ENCODE measurements around the gene DYNLRB2. TPM values are rescaled to one million over a fixed set of nuclear protein-coding genes. Genes with fewer than 3 reads are reported as not detected.

Gene DYNLRB2
- total and polyA plus RNA-seq, 10 of the 15 experiments (the other 5 are each of a cell fraction or from before 2014, with no cell fraction given), result 0.21 to 1.2 (median 0.40) TPM; not detected in 5

- ChIA-PET CTCF (interaction anchor here (0.6 to 1.5 kb wide), 3 partner anchors 8 to 327 kb away, joined by 3 to 4 read pairs (median 3); no protein-coding TSS in a partner anchor), RAD21 (ENCODE audit: unreplicated experiment) (no interaction called here), POLR2A (no interaction called here), SMC1A (ENCODE audit: uncharacterized antibody, unreplicated experiment) (no interaction called here)
- H3K4me2 ChIP-seq (ENCODE audit: control insufficient read depth, insufficient read depth), result no peak overlapping the region
- H3K27me3 ChIP-seq (replicated peaks in 1 of 2; ENCODE audit: control insufficient read depth in 2 of 2, insufficient read depth in 2 of 2, low read length in 1 of 2), result no peaks in the 10 kb centered on the region
- no peak overlapping the region for H3K9ac ChIP-seq (ENCODE audit: control insufficient read depth, insufficient read depth, low read length)
- no peaks in the 10 kb centered on the region; the same call in 2 of the 3 replicates for H3K9me3 ChIP-seq (replicated peaks; ENCODE audit: control insufficient read depth, insufficient read depth, low read length)
- FAIRE-seq (no peak), ATAC-seq (no peak), DNase-seq (ENCODE audit: low read depth, low spot score) (no peak)
- no peak overlapping the region for H3K27ac ChIP-seq (ENCODE audit: control insufficient read depth, insufficient read depth)
- H3K79me2 ChIP-seq (ENCODE audit: control insufficient read depth, insufficient read depth, low read length), result no peaks in the 10 kb centered on the region
- no peaks in the 10 kb centered on the region for H4K20me1 ChIP-seq (ENCODE audit: control insufficient read depth, insufficient read depth)
- H3K4me1 ChIP-seq (ENCODE audit: control insufficient read depth, insufficient read depth, low read length), result no peaks in the 10 kb centered on the region
- BruUV-seq (replicated peaks), result no TSS peak
- H3K36me3 ChIP-seq (ENCODE audit: control insufficient read depth in 2 of 2, insufficient read depth in 2 of 2, low read length in 1 of 2), result no peaks in the 10 kb centered on the region
- intact Hi-C loops (cut with micrococcal nuclease; ENCODE audit: unreplicated experiment) (no loop called here), in situ Hi-C loops (cut with MboI) (no loop called here)
- no peak overlapping the region for H2AFZ ChIP-seq (ENCODE audit: control insufficient read depth, low read depth, low read length)
- H3K4me3 ChIP-seq, result no peak overlapping the region
- 51% methylated on average over 3 of the region's 3 CpGs for WGBS (ENCODE audit: insufficient coverage, insufficient replicate concordance, low lambda C conversion rate, missing lambda C conversion rate)
- TF ChIP-seq MTA2 (IDR thresholded peaks at IDR 0.05; ENCODE audit: low read depth) (no peak), SMAD1 (IDR thresholded peaks at IDR 0.05; ENCODE audit: low read depth, partially characterized antibody) (no peak), ATF7 (IDR thresholded peaks at IDR 0.05; ENCODE audit: low read depth) (no peak), MEF2B (IDR thresholded peaks at IDR 0.05; ENCODE audit: partially characterized antibody, poor library complexity, severe bottlenecking) (no peak), STAT1 (conservative IDR thresholded peaks at IDR 0.05) (no peak), ZBTB40 (IDR thresholded peaks at IDR 0.05; ENCODE audit: borderline replicate concordance) (no peak), CBFB (IDR thresholded peaks at IDR 0.05; ENCODE audit: low read depth) (no peak), HDAC6 (IDR thresholded peaks at IDR 0.05; ENCODE audit: unreplicated experiment) (no peak), CHD4 (IDR thresholded peaks at IDR 0.05) (no peak), BHLHE40 (IDR thresholded peaks at IDR 0.05; ENCODE audit: borderline replicate concordance in 1 of 2, low read depth in 2 of 2, low read length in 1 of 2) (no peak), EP300 (IDR thresholded peaks at IDR 0.05; ENCODE audit: borderline replicate concordance in 1 of 2, control insufficient read depth in 1 of 2, low read depth in 2 of 2, low read length in 2 of 2) (no peak)
- TF ChIP-seq, protein P1, sequence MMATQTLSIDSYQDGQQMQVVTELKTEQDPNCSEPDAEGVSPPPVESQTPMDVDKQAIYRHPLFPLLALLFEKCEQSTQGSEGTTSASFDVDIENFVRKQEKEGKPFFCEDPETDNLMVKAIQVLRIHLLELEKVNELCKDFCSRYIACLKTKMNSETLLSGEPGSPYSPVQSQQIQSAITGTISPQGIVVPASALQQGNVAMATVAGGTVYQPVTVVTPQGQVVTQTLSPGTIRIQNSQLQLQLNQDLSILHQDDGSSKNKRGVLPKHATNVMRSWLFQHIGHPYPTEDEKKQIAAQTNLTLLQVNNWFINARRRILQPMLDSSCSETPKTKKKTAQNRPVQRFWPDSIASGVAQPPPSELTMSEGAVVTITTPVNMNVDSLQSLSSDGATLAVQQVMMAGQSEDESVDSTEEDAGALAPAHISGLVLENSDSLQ (IDR thresholded peaks at IDR 0.05), result no peak
These were observed 39.8 kb upstream of the DYNLRB2 start for GRCh38 chr16:80500961-80501525.
